Trophoblast cell (in vitro differentiated cells and primary cell): ENCODE results near the gene SLC35F3.

Source experiments
- DNase-seq, 2 donors: peaks; one replicate each; pipeline ENCODE4 v3.0.0-alpha.2; 2016
- H2AFZ ChIP-seq: 2 replicates; pipeline ENCODE4 v1.6.1; 2013; ENCODE audit warnings: low read length, moderate library complexity, mild to moderate bottlenecking; ENCODE audit not compliant: insufficient read depth, poor library complexity
- H2AK5ac ChIP-seq: 2 replicates; pipeline ENCODE4 v1.6.1; 2013; ENCODE audit warnings: mild to moderate bottlenecking, low read length
- H2BK120ac ChIP-seq: 2 replicates; pipeline ENCODE4 v1.6.1; 2013; ENCODE audit warnings: low read length, mild to moderate bottlenecking, moderate library complexity; ENCODE audit not compliant: insufficient read depth, poor library complexity
- H2BK12ac ChIP-seq: 2 replicates; pipeline ENCODE4 v1.6.1; 2013; ENCODE audit warnings: mild to moderate bottlenecking, low read length, moderate library complexity
- H2BK5ac ChIP-seq: 2 replicates; pipeline ENCODE4 v1.6.1; 2013; ENCODE audit warnings: low read length, low read depth, moderate library complexity, mild to moderate bottlenecking; ENCODE audit not compliant: poor library complexity
- H3K14ac ChIP-seq: 2 replicates; pipeline ENCODE4 v1.6.1; 2013; ENCODE audit warnings: mild to moderate bottlenecking, low read length
- H3K18ac ChIP-seq: 2 replicates; pipeline ENCODE4 v1.6.1; 2013; ENCODE audit warnings: mild to moderate bottlenecking, low read length
- H3K23ac ChIP-seq: 2 replicates; pipeline ENCODE4 v1.6.1; 2013; ENCODE audit warnings: low read length
- H3K27ac ChIP-seq: 2 replicates; pipeline ENCODE4 v1.5.1; 2013; ENCODE audit warnings: low read depth, mild to moderate bottlenecking, inconsistent platforms, low read length, moderate library complexity
- H3K27me3 ChIP-seq: 2 replicates; pipeline ENCODE4 v1.6.1; 2013; ENCODE audit warnings: inconsistent platforms, mild to moderate bottlenecking, low read length, moderate library complexity; ENCODE audit not compliant: insufficient read depth
- H3K36me3 ChIP-seq, 2 experiments: 1 replicate in 1 of 2; 2 replicates in 1 of 2; pipeline ENCODE4 v1.6.1; 2013; ENCODE audit warnings: low read length in 2 of 2, mild to moderate bottlenecking in 2 of 2, moderate library complexity in 1 of 2; ENCODE audit not compliant: insufficient read depth in 2 of 2, control insufficient read depth in 1 of 2
- H3K4ac ChIP-seq: 2 replicates; pipeline ENCODE4 v1.6.1; 2013; ENCODE audit warnings: low read depth, mild to moderate bottlenecking, low read length, moderate library complexity
- H3K4me1 ChIP-seq, 2 experiments: 1 replicate in 1 of 2; 2 replicates in 1 of 2; pipeline ENCODE4 v1.6.1; 2013; ENCODE audit warnings: low read length in 2 of 2, mild to moderate bottlenecking in 2 of 2, moderate library complexity in 1 of 2; ENCODE audit not compliant: insufficient read depth in 2 of 2, control insufficient read depth in 1 of 2
- H3K4me2 ChIP-seq: 2 replicates; pipeline ENCODE4 v1.6.1; 2013; ENCODE audit warnings: inconsistent platforms, mild to moderate bottlenecking, low read length, moderate library complexity
- H3K4me3 ChIP-seq: 2 replicates; pipeline ENCODE4 v1.5.1; 2013; ENCODE audit warnings: mild to moderate bottlenecking, low read depth, low read length, inconsistent platforms
- H3K79me1 ChIP-seq: one replicate; pipeline ENCODE4 v1.6.1; 2013; ENCODE audit warnings: low read length
- H3K79me2 ChIP-seq: 2 replicates; pipeline ENCODE4 v1.6.1; 2013; ENCODE audit warnings: low read length, mild to moderate bottlenecking; ENCODE audit not compliant: control insufficient read depth, insufficient read depth, poor library complexity
- H3K9ac ChIP-seq: 2 replicates; pipeline ENCODE4 v1.6.1; 2013; ENCODE audit warnings: mild to moderate bottlenecking, low read length
- H3K9me3 ChIP-seq: 2 replicates; pipeline ENCODE4 v1.6.1; 2013; ENCODE audit warnings: low read depth, mild to moderate bottlenecking, control low read depth, inconsistent platforms, low read length; ENCODE audit not compliant: insufficient read depth
- H4K12ac ChIP-seq: 2 replicates; pipeline ENCODE4 v1.6.1; 2013; ENCODE audit warnings: low read depth, mild to moderate bottlenecking, low read length, moderate library complexity
- H4K8ac ChIP-seq: 2 replicates; pipeline ENCODE4 v1.6.1; 2013; ENCODE audit warnings: low read depth, mild to moderate bottlenecking, low read length, moderate library complexity
- H4K91ac ChIP-seq: one replicate; pipeline ENCODE4 v1.6.1; 2013; ENCODE audit warnings: low read depth, mild to moderate bottlenecking, low read length, moderate library complexity
- WGBS: extraction: QIAGEN DNeasy Blood & Tissue Kit; methylation state at CpG from one replicate; pipeline ENCODE4 v1.1.7; 2013; ENCODE audit warnings: missing lambda C conversion rate; ENCODE audit not compliant: insufficient read length, insufficient coverage; ENCODE audit errors: extremely low coverage; 5-methylcytosine and 5-hydroxymethylcytosine counted together

The SLC35F3 gene

GRCh38 chr1:234125283-234125682, 220.8 kb downstream of the SLC35F3 start:
- Histone ChIP-seq H3K27ac (no peak overlapping the region), H2AFZ (no peak overlapping the region)
- no CpG with 5 or more reads among the region's 11 CpGs for WGBS

DNA sequence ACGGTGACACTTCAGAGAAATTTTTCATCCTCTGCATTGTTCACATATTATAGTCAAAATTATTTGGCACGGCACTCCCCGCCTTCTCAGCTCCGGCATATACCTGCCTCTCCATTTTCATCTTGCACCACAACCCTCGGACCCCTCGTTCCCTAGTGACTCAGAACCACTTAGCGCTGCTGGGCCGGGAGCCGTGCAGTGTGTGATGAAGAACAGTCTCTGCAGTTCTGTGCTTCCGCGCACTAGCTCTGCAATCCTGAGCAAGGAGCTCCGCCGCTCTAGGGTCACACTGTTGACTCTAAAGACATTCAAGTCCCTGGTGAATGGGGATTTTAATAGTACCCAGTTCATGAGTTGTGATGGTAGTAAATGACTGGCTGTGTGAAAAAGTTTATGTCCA, 221.2 kb downstream of the SLC35F3 start:
- Histone ChIP-seq H3K14ac (no peak overlapping the region), H2AFZ (no peak overlapping the region), H3K27ac (no peak overlapping the region), H2BK120ac (no peak overlapping the region), H3K18ac (no peak overlapping the region), H3K4ac (no peak overlapping the region), H3K4me1 (no peaks in the 10 kb centered on the region), H3K4me2 (no peak overlapping the region), H3K79me1 (no peaks in the 10 kb centered on the region), H4K91ac (no peak overlapping the region), H3K23ac (no peak overlapping the region), H3K79me2 (no peaks in the 10 kb centered on the region), H3K9ac (no peak overlapping the region), H2BK12ac (no peak overlapping the region), H3K27me3 (no peaks in the 10 kb centered on the region), H3K36me3 (no peaks in the 10 kb centered on the region), H3K4me3 (no peak overlapping the region), H2AK5ac (no peak overlapping the region), H2BK5ac (no peak overlapping the region), H4K8ac (no peak overlapping the region), H4K12ac (no peak overlapping the region), H3K9me3 (no peaks in the 10 kb centered on the region)
- DNase-seq = no peak
- WGBS = no CpG with 5 or more reads among the region's 13 CpGs

More at GRCh38 chr1:234125283-234125682, 220.8 kb downstream of the SLC35F3 start:
- no peaks in the 10 kb centered on the region for H3K79me2 ChIP-seq
- peak; percentile 60 to 78 for DNase-seq
- H2AK5ac ChIP-seq = no peak overlapping the region
- no peak overlapping the region for H4K8ac ChIP-seq
- no peak overlapping the region for H2BK120ac ChIP-seq
- no peak overlapping the region for H3K14ac ChIP-seq
- H3K4me3 ChIP-seq = no peak overlapping the region
- no peak overlapping the region for H3K23ac ChIP-seq
- no peak overlapping the region for H3K4me2 ChIP-seq
- H3K4me1 ChIP-seq = no peaks in the 10 kb centered on the region
- H2BK12ac ChIP-seq = no peak overlapping the region
- H3K79me1 ChIP-seq = no peaks in the 10 kb centered on the region
- no peak overlapping the region for H3K9ac ChIP-seq
- no peaks in the 10 kb centered on the region for H3K36me3 ChIP-seq
- no peak overlapping the region for H3K4ac ChIP-seq
- H4K91ac ChIP-seq = no peak overlapping the region
- no peak overlapping the region for H3K18ac ChIP-seq
- H4K12ac ChIP-seq = no peak overlapping the region
- H2BK5ac ChIP-seq = no peak overlapping the region
- no peaks in the 10 kb centered on the region for H3K27me3 ChIP-seq
- no peaks in the 10 kb centered on the region for H3K9me3 ChIP-seq

DNA sequence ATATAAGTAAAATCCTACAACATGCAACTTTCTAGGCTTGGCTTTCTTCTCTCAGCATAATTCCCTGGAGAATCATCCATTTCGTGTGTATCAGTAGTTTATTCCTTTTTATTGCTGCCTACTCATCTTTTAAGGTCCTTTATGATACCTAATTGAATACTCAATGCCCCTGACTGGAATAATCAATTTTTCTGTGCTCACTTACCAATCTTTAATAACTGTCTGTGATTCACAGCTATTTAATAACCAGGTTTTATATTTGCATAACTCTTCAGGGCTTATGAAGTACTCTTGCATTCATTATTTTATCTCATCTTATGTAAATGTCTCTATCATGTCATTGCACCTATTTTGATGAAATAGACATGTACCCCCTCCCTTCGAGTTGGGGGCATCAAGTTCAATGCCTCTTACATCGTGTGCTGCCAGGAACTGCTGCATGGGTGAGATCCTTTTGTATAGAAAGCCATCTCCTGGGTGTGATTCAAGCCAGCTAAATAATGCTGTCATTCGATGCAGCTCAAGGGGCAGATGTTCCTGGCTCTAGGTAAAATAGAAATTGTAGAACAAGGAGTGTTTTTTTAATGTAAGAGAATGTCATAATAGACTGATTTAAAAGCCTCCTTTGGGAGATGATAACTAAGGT, 222.7 kb downstream of the SLC35F3 start:
- no peak overlapping the region for H3K27ac ChIP-seq
- no peak overlapping the region for H3K14ac ChIP-seq
- no peak overlapping the region for H3K4me2 ChIP-seq
- no peaks in the 10 kb centered on the region for H3K9me3 ChIP-seq
- no peak overlapping the region for H2BK12ac ChIP-seq
- H4K12ac ChIP-seq = no peak overlapping the region
- no peak overlapping the region for H4K8ac ChIP-seq
- H3K36me3 ChIP-seq = no peaks in the 10 kb centered on the region
- H4K91ac ChIP-seq = no peak overlapping the region
- no peak overlapping the region for H2AK5ac ChIP-seq
- H3K4me3 ChIP-seq = no peak overlapping the region
- no peaks in the 10 kb centered on the region for H3K27me3 ChIP-seq
- no CpG with 5 or more reads among the region's 4 CpGs for WGBS
- H3K18ac ChIP-seq = no peak overlapping the region
- H3K9ac ChIP-seq = no peak overlapping the region
- no peak overlapping the region for H2AFZ ChIP-seq
- H3K23ac ChIP-seq = no peak overlapping the region
- H2BK120ac ChIP-seq = no peak overlapping the region
- no peaks in the 10 kb centered on the region for H3K79me2 ChIP-seq
- H3K79me1 ChIP-seq = no peaks in the 10 kb centered on the region
- no peak for DNase-seq
- no peaks in the 10 kb centered on the region for H3K4me1 ChIP-seq
- no peak overlapping the region for H3K4ac ChIP-seq
- no peak overlapping the region for H2BK5ac ChIP-seq

GRCh38 chr1:234132795-234133194, 228.3 kb downstream of the SLC35F3 start:
- H2BK12ac ChIP-seq = no peak overlapping the region
- no CpG with 5 or more reads among the region's 2 CpGs for WGBS
- H4K91ac ChIP-seq = no peak overlapping the region
- H4K8ac ChIP-seq = no peak overlapping the region
- H3K4me3 ChIP-seq = no peak overlapping the region
- H3K4ac ChIP-seq = no peak overlapping the region
- no peak overlapping the region for H3K23ac ChIP-seq
- H3K9me3 ChIP-seq = no peaks in the 10 kb centered on the region
- no peak overlapping the region for H2AFZ ChIP-seq
- no peak overlapping the region for H3K4me2 ChIP-seq
- no peak overlapping the region for H2BK120ac ChIP-seq
- H3K4me1 ChIP-seq = no peaks in the 10 kb centered on the region
- no peak overlapping the region for H3K27ac ChIP-seq
- no peak overlapping the region for H3K9ac ChIP-seq
- no peaks in the 10 kb centered on the region for H3K27me3 ChIP-seq
- H3K79me1 ChIP-seq = no peaks in the 10 kb centered on the region
- H3K79me2 ChIP-seq = no peaks in the 10 kb centered on the region
- H2BK5ac ChIP-seq = no peak overlapping the region
- no peak overlapping the region for H3K18ac ChIP-seq
- no peak overlapping the region for H2AK5ac ChIP-seq
- no peak overlapping the region for H4K12ac ChIP-seq
- DNase-seq = no peak
- H3K36me3 ChIP-seq = no peaks in the 10 kb centered on the region
- H3K14ac ChIP-seq = no peak overlapping the region
